HEK293 (cell line): ENCODE measurements around the gene PDIA6.

Source experiments
- CTCF ChIA-PET: fragments of 350-600 bp; formaldehyde crosslinking; extraction: SDS; loops from one replicate; lab custom pipeline; 2021; ENCODE audit warnings: antibody characterized with exemption; lab: Yijun Ruan, JAX
- POLR2A ChIA-PET: fragments of 300-600 bp; formaldehyde crosslinking; extraction: SDS; loops from one replicate; lab custom pipeline; 2020; ENCODE audit warnings: antibody characterized with exemption, inconsistent platforms; lab: Yijun Ruan, JAX
- H3K27ac ChIP-seq: fragments of 200-500 bp; sonication (Bioruptor generic); 2 replicates; pipeline ENCODE4 v1.5.1; 2014; ENCODE audit warnings: low read depth, low read length, control low read depth, inconsistent platforms; ENCODE audit errors: extremely low read depth
- H3K36me3 ChIP-seq, 2 experiments: fragments of 200-500 bp in 1 of 2; sonication (Bioruptor generic) in 1 of 2; 1 replicate in 1 of 2; 2 replicates in 1 of 2; pipeline ENCODE4 v1.5.1; 2014 to 2017; ENCODE audit warnings: inconsistent platforms in 2 of 2, low read length in 2 of 2; ENCODE audit not compliant: control insufficient read depth in 2 of 2, insufficient read depth in 1 of 2
- H3K4me1 ChIP-seq: fragments of 200-500 bp; sonication (Bioruptor generic); 2 replicates; pipeline ENCODE4 v1.5.1; 2014; ENCODE audit warnings: mild to moderate bottlenecking, low read length, inconsistent platforms; ENCODE audit not compliant: control insufficient read depth, insufficient read depth
- H3K4me3 ChIP-seq: 2 replicates; pipeline ENCODE4 v1.5.1; 2011; ENCODE audit warnings: low read depth, mild to moderate bottlenecking, control low read depth, low read length, moderate library complexity
- H3K9me3 ChIP-seq: fragments of 200-500 bp; sonication (Bioruptor generic); 2 replicates; pipeline ENCODE4 v1.5.1; 2014; ENCODE audit warnings: low read depth, low read length, inconsistent platforms; ENCODE audit not compliant: control insufficient read depth, insufficient read depth
- GFI1B ChIP-seq: fragments of 450-650 bp; formaldehyde crosslinking; IDR thresholded peaks from 2 replicates; pipeline ENCODE4 v1.5.1; 2016; ENCODE audit warnings: missing biosample characterization, missing genetic modification characterization
- HOXC10 ChIP-seq: sonication (generic); formaldehyde crosslinking; IDR thresholded peaks from 2 replicates; pipeline ENCODE4 v1.8.1; 2023; ENCODE audit warnings: mild to moderate bottlenecking, missing genetic modification reagents
- KLF10 ChIP-seq: fragments of 450-650 bp; IDR thresholded peaks from 2 replicates; pipeline ENCODE4 v1.5.1; 2018; ENCODE audit warnings: missing biosample characterization, mild to moderate bottlenecking, missing genetic modification characterization
- OVOL3 ChIP-seq: fragments of 450-650 bp; formaldehyde crosslinking; IDR thresholded peaks from 2 replicates; pipeline ENCODE4 v1.5.1; 2016; ENCODE audit warnings: missing biosample characterization, missing genetic modification characterization
- SALL2 ChIP-seq: fragments of 450-650 bp; formaldehyde crosslinking; IDR thresholded peaks from 2 replicates; pipeline ENCODE4 v1.5.0; 2017; ENCODE audit warnings: missing biosample characterization, mild to moderate bottlenecking, missing genetic modification characterization, borderline replicate concordance
- SETDB1 ChIP-seq: IDR thresholded peaks from one replicate; pipeline ENCODE4 v1.6.1; 2017; ENCODE audit warnings: mild to moderate bottlenecking, low read length, moderate library complexity, mixed read lengths; ENCODE audit not compliant: insufficient read length
- ZBTB11 ChIP-seq: fragments of 450-650 bp; formaldehyde crosslinking; conservative IDR thresholded peaks from 2 replicates; pipeline ENCODE4 v1.5.1; 2016; ENCODE audit warnings: low read depth, missing biosample characterization, missing genetic modification characterization
- ZBTB17 ChIP-seq: fragments of 450-650 bp; formaldehyde crosslinking; IDR thresholded peaks from 2 replicates; pipeline ENCODE4 v1.5.1; 2016; ENCODE audit warnings: missing biosample characterization, missing genetic modification characterization
- ZFHX2 ChIP-seq: fragments of 450-650 bp; formaldehyde crosslinking; conservative IDR thresholded peaks from 2 replicates; pipeline ENCODE4 v1.5.1; 2016; ENCODE audit warnings: missing biosample characterization, missing genetic modification characterization
- ZFP37 ChIP-seq: fragments of 450-650 bp; formaldehyde crosslinking; IDR thresholded peaks from 2 replicates; pipeline ENCODE4 v1.5.1; 2016; ENCODE audit warnings: missing biosample characterization, missing genetic modification characterization
- ZNF10 ChIP-seq: fragments of 450-650 bp; formaldehyde crosslinking; IDR thresholded peaks from 2 replicates; pipeline ENCODE4 v1.5.1; 2017; ENCODE audit warnings: missing biosample characterization, missing genetic modification characterization
- ZNF133 ChIP-seq: fragments of 450-650 bp; formaldehyde crosslinking; IDR thresholded peaks from 2 replicates; pipeline ENCODE4 v1.5.1; 2016; ENCODE audit warnings: missing biosample characterization, missing genetic modification characterization
- ZNF148 ChIP-seq: fragments of 450-650 bp; formaldehyde crosslinking; IDR thresholded peaks from 2 replicates; pipeline ENCODE4 v1.5.0; 2017; ENCODE audit warnings: missing biosample characterization, missing genetic modification characterization, borderline replicate concordance
- ZNF175 ChIP-seq: fragments of 450-650 bp; formaldehyde crosslinking; IDR thresholded peaks from 2 replicates; pipeline ENCODE4 v1.5.1; 2016; ENCODE audit warnings: missing biosample characterization, missing genetic modification characterization
- ZNF280D ChIP-seq: fragments of 450-650 bp; formaldehyde crosslinking; IDR thresholded peaks from 2 replicates; pipeline ENCODE4 v1.5.1; 2016; ENCODE audit warnings: missing biosample characterization, missing genetic modification characterization
- ZNF398 ChIP-seq: fragments of 450-650 bp; formaldehyde crosslinking; IDR thresholded peaks from 2 replicates; pipeline ENCODE4 v1.5.1; 2017; ENCODE audit warnings: missing biosample characterization, missing genetic modification characterization
- ZNF521 ChIP-seq: fragments of 450-650 bp; formaldehyde crosslinking; IDR thresholded peaks from 2 replicates; pipeline ENCODE4 v1.5.1; 2017; ENCODE audit warnings: missing biosample characterization, mild to moderate bottlenecking, missing genetic modification characterization
- ZNF544 ChIP-seq: fragments of 450-650 bp; formaldehyde crosslinking; IDR thresholded peaks from 2 replicates; pipeline ENCODE4 v1.5.0; 2017; ENCODE audit warnings: missing biosample characterization, missing genetic modification characterization
- ZNF560 ChIP-seq: fragments of 450-650 bp; formaldehyde crosslinking; IDR thresholded peaks from 2 replicates; pipeline ENCODE4 v1.5.1; 2017; ENCODE audit warnings: missing biosample characterization, missing genetic modification characterization, borderline replicate concordance
- ZNF600 ChIP-seq: fragments of 450-650 bp; formaldehyde crosslinking; IDR thresholded peaks from 2 replicates; pipeline ENCODE4 v1.5.1; 2016; ENCODE audit warnings: missing biosample characterization, missing genetic modification characterization
- ZNF624 ChIP-seq: fragments of 450-650 bp; formaldehyde crosslinking; IDR thresholded peaks from 2 replicates; pipeline ENCODE4 v1.5.1; 2017; ENCODE audit warnings: missing biosample characterization, missing genetic modification characterization
- ZNF658 ChIP-seq: fragments of 450-650 bp; formaldehyde crosslinking; IDR thresholded peaks from 2 replicates; pipeline ENCODE4; 2016; ENCODE audit warnings: missing biosample characterization, missing genetic modification characterization
- ZNF707 ChIP-seq: fragments of 450-650 bp; formaldehyde crosslinking; IDR thresholded peaks from 2 replicates; pipeline ENCODE4 v1.5.1; 2016; ENCODE audit warnings: missing biosample characterization, missing genetic modification characterization
- ZSCAN5A ChIP-seq: fragments of 450-650 bp; formaldehyde crosslinking; IDR thresholded peaks from 2 replicates; pipeline ENCODE4 v1.5.1; 2016; ENCODE audit warnings: missing biosample characterization, missing genetic modification characterization

Gene PDIA6

GRCh38 chr2:10832203-10832936, 19.8 kb upstream of the PDIA6 start:
- H3K4me1 ChIP-seq: peaks cover 2% of the 10 kb centered on the region; the same call in 1 of the 2 replicates
- no peaks in the 10 kb centered on the region for H3K36me3 ChIP-seq
- no peak overlapping the region for H3K4me3 ChIP-seq
- H3K9me3 ChIP-seq: no peaks in the 10 kb centered on the region
- ChIA-PET POLR2A (interaction anchor here (0.6 to 0.7 kb wide), 2 partner anchors 9 to 20 kb away, joined by 3 read pairs; partner anchors contain the start of gene PDIA6), CTCF (interaction anchor here (0.5 to 9.5 kb wide), 62 partner anchors 9 to 752 kb away, joined by 3 to 185 read pairs (median 4); partner anchors contain the start of genes KCNF1 and PDIA6)
- H3K27ac ChIP-seq: no peak overlapping the region
- TF ChIP-seq ZSCAN5A (tag by site-specific recombination) (no peak), OVOL3 (no peak), ZNF707 (tag by site-specific recombination) (no peak), ZNF175 (tag by site-specific recombination) (no peak), ZNF624 (tag by site-specific recombination) (no peak), SALL2 (tag by site-specific recombination) (no peak), ZNF133 (tag by site-specific recombination) (no peak), ZNF10 (tag by site-specific recombination) (no peak), ZBTB11 (tag by site-specific recombination) (no peak), ZNF398 (tag by site-specific recombination) (no peak), KLF10 (tag by site-specific recombination) (no peak), ZNF600 (peak; percentile 56), ZFHX2 (tag by site-specific recombination) (no peak), ZNF521 (no peak), GFI1B (no peak), ZNF280D (tag by site-specific recombination) (no peak), ZFP37 (tag by site-specific recombination) (no peak), ZBTB17 (tag by site-specific recombination) (peak; percentile 72), ZNF658 (tag by site-specific recombination) (no peak), ZNF148 (tag by site-specific recombination) (no peak), HOXC10 (no peak), ZNF544 (tag by site-specific recombination) (no peak), ZNF560 (tag by site-specific recombination) (no peak), SETDB1 (no peak)
